NCI-H1105 treated with DMSO at 0.1 percent for 48 hours (cell line): ENCODE data around the gene MBD3.

Experiments used
- DNase-seq: peaks from one replicate; lab custom pipeline; 2025; lab: John Stamatoyannopoulos, UW

Gene MBD3

GRCh38 chr19:1598777-1599459 lies 6.3 kb upstream of the MBD3 start:
- no peak for DNase-seq

DNA sequence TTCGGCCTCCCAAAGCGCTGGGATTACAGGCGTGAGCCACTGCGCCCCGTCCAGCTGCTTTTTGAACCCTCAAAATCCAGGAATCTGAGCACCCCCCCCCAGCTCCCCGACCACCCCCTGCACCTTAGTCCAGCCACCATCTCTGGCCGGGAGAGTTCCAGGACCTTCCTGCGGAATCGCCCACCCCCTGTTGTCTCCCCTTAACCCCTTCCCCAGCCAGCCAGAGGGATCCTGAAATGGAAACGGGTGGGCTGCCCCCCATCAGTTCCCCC lies 772 bp upstream of the MBD3 start:
- DNase-seq: no peak

DNA sequence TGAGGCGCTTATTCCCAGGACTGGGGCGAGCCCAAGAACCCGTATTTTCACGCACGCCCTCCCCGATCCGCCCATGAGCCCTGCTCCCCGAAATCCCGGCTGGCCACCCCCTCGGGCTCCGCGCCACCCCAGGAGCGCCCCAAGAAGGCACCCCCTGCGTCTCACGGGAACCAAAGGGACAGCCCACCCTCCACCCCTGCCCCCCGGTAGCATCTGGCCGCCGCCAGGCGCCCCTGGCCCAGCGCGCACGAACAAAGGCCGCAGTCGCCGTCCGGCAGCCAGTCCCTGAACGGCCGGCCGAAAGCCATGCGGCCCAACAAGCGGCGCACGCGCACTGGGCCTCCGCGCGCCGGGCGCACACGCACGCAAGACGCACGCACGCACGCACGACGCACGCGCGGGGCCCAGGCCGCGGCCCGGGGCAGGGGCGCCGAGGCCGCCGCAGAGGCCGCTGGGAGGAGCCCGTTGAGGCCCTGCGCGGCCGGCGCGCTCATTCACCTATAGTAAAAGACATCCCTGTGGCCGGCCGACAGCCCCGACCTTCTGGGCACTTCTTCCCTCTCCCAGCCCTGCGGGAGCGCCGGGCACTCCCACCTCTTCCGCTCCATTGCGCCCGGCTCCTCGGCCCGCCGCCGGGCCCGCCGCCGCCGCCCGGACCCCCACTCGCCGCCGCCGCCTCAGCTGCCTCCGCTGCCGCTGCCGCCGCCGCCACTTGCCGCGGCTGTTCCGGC lies 476 bp downstream of the MBD3 start:
- peak; percentile 78 for DNase-seq

- DNase-seq: peak; percentile 66
Measured at GRCh38 chr19:1591421-1592023, 1.1 kb downstream of the MBD3 start.

DNA sequence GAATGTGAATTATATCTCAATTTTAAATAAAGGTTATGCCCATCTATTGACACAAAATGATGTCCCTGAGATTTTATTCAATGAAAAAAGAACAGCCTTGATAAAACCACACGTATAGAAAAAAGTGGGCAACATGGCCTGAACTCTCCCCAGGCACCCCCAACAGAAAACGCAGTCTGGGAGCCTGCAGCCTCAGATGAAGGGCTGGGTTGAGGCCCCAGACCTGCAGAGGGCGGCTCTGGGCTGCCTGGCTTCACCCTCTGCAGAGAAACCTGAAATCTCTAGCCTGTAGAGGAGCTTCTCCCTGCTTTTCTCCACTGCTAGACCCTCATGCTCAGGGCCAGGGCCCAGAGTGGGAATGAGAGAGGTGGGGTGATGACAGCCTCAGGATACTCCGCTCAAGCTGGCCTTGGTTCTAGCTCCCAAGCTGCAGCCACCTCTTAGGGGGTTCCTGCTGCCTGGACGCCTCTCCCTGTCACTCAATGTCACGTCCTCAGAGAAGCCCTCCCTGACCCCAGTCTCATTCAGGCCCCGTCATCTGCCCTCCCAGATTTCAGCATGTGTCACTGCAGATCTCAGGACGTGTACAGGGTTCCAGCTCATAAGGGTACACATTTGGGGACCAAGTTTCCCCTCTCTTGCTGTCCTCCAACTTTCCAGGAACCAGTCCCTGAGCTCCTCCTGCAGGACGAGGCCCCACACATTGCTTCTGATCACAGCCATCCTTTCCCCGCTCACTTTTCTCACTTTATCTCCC lies 1.8 kb downstream of the MBD3 start:
- DNase-seq: no peak

- no peak for DNase-seq
Measured at GRCh38 chr19:1587872-1588271, 4.8 kb downstream of the MBD3 start.

DNA sequence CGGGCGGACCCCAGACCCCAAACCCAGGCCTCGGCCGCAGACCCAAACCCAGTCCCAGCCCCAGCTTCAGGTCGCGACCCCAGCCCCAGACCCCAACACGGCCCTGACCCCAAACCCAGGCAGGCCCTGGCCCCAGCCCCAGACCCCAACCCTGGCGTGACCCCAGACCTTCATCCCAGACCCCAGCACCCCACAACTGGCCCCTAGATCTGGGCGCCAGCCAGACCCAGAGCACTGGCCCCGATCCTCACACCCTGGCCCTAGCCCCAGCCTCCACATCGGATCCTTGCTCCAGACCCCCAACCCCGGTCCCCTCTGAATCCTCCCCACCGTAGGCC lies 7.5 kb downstream of the MBD3 start:
- DNase-seq: no peak

DNA sequence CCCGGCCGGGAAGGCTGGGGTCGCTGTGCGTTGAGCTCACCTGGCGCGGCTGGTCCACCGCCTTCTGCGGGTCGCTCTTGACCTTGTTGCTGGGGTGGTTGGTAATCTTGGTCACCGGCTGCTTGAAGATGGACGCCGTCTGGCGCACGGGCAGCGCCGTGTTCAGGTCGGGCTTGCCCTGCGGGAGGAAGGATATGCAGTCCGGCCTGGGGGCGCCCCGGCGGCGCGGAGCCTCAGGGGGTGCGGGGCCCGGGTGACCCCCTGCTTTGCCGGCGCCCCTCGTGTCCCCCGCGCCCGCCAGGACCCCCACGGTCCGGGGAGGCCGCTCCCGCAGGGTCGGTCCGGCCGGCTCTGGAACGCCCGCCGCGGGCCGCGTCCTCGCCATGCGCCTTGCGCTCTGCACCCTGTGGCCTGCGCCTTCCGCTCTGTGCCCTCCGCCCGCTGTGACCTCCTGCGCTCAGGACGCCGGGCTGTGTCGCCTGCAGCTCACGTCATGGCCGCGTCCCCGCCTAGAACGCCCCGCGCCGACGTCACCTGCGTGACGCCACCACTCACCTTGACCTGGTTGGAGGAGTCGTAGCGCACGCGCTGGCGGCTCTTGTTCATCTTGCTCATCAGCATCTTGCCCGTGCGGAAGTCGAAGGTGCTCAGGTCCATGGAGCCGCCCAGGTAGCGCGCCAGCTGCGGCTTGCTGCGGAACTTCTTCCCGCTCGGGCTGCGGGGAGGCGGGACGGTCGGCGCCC lies 8.0 kb downstream of the MBD3 start:
- DNase-seq: no peak

GRCh38 chr19:1582201-1582600 lies 10.5 kb downstream of the MBD3 start:
- DNase-seq: no peak

GRCh38 chr19:1580957-1581356 lies 11.7 kb downstream of the MBD3 start:
- DNase-seq: no peak

- DNase-seq: no peak
Measured at GRCh38 chr19:1580382-1580781, 12.3 kb downstream of the MBD3 start.

DNA sequence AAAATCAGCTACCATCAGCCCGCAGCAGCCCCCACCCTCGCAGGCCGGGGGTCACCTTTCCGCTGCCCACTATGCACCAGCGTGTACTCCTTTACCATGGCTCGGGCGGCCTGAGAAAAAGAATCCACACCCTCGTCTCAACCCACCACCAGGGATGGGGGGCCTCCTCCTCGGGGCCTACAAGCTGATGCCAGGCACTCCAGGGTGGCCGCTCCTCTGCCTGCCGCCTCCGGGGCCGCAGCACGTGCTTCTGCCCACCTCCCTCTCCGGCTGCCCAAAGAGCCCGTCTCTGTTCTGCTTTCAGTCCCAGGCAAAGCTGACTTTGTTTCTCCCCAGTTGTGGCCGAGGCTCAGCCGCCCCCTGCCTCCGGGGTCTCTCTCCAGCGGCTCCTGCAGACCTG lies 13.4 kb downstream of the MBD3 start:
- DNase-seq: no peak

DNA sequence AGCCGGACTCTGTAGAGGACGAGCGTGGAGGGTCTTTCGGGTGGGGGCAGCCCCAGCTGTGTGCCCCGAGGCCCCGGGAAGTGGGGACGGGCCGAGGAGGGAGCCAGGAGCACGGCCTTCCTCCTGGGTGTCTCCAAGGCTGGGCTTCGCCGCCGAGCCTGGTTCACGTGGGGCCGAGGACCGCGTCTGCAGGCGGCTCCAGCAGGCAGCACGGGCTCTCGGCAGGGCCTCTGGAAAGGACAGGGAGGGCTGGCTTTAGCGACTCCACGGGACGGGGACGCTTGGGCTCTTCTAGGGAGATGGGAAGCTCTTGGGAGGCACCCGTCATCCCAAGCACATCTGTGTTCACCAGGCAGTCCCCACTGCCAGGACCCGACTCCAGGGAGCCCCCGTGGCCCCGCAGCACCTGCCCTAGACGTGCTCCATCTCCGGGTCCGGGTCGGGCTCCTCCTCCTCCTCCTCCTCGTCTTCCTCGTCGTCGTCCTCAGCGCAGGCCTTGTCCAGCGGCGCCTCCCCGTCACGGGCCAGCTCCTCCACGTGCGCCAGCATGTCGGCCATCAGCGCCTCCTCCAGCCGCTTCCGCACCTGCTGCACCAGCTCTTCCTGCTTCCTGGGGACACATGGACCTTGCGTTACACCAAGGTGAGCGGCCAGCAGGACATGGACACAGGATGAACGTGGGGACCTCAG lies 14.6 kb downstream of the MBD3 start:
- DNase-seq: peak; percentile 71

DNA sequence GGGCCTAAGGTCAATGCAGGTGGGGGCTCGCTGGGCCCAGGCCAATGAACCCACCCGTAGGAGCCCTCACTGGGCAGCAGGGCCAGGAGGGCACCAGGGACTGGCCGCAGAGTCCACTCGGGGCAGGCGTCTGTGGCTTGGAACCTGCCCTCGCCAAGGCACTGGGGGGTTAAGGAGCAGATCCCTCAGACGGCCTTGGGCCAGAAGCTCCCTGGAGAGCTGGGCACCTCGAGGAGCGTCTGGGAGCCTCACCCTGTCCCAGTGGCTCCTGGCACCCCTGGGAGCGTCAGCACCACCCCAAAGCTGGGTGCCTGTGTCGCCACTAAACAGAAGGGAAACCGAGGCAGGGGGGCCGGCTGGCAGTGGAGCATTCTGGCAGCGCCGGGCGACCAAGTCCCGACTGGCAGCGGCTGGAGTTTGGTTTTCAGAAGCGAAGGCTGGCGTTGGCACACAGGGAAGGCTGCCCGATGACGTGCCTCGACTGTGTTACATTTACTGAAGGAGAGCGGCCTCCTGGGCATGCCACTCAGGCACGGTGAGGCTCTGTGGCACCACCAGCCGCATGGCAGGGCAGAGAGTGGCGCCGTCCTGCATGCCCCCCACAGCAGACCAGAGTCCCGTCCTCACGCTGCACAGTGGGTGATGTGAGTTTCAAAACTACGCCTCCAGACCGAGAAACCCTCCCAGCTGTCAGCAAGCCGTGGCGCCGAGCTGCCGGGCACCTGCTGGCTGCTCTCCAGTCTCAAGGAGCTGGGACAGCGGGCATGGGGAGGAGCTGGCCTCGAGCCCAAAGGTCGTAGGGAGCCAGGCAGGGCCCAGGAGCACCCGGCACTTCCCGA lies 15.4 kb downstream of the MBD3 start:
- DNase-seq: peak; percentile 92

DNA sequence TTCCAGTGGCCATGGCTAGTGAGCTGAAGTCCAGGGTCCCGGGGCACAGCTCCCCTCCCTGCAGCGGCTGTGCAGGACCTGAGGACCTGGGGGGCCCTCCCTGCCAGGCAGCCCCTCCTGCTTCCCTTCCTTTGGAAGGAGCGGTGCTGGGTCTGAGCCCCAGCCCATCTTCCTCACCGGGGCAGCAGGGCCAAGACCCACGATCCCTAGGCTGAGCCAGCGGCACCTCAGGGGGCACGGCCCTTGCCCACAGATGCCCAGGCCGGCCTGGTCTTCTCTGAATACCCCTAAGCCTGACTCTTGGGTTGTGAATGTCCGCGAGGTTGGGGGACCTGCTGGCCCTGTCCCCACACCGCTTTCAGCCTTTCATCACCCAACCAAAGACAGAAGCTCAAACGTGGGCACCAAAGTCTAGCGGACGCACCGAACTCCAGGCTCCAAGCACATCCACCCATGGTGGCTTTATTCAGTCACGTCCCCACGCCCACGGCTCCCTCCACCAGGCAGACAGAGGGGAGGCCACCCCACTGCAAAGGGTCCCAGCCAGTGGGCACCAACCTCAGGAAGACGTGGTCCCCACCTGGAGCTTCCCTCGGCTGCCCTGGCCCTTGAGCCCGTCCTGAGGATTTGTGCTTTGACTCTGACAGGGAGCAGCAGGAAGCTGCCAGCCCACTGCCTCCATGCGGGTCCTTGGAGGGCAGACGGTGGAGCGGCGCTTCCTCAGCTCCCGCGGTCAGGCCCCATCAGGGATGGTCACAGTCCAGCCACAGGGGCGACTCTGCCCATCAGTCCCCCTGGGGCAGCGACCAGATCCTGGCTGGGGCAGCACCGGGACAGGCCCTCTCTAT lies 16.2 kb downstream of the MBD3 start:
- no peak for DNase-seq

GRCh38 chr19:1575323-1576241 lies 17.1 kb downstream of the MBD3 start:
- no peak for DNase-seq

GRCh38 chr19:1574354-1575136 lies 18.1 kb downstream of the MBD3 start:
- DNase-seq: no peak

- DNase-seq: no peak
Measured at GRCh38 chr19:1572795-1573194, 19.9 kb downstream of the MBD3 start.
